ENCODE data around the gene ACTMAP. TPM values are rescaled to one million over a fixed set of nuclear protein-coding genes. Genes with fewer than 3 reads are reported as not detected.

ACTMAP gene
- total RNA-seq, 1 donor from 2014 or later = 0.31 TPM

GRCh38 chr19:40693150-40693788 is 57.0 kb downstream of the ACTMAP start:
- DNase-seq = no peak

DNA sequence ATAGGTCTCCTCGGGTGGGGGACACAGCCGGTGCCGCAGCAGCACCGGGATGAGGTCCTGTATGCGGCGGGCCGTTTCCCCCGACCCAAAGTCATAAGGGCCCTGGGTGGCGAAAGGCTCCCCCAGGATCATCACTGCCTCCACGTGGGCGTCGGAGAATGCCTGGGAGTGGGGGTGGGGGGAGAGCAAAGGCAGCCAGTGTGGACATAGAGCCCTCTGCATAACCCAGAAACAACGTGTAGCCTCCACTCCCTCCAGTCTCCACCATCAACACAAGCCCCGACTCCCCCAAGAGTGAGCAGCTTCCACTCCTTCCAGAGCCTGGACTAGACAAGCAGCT is 58.1 kb downstream of the ACTMAP start:
- no peak for DNase-seq

DNA sequence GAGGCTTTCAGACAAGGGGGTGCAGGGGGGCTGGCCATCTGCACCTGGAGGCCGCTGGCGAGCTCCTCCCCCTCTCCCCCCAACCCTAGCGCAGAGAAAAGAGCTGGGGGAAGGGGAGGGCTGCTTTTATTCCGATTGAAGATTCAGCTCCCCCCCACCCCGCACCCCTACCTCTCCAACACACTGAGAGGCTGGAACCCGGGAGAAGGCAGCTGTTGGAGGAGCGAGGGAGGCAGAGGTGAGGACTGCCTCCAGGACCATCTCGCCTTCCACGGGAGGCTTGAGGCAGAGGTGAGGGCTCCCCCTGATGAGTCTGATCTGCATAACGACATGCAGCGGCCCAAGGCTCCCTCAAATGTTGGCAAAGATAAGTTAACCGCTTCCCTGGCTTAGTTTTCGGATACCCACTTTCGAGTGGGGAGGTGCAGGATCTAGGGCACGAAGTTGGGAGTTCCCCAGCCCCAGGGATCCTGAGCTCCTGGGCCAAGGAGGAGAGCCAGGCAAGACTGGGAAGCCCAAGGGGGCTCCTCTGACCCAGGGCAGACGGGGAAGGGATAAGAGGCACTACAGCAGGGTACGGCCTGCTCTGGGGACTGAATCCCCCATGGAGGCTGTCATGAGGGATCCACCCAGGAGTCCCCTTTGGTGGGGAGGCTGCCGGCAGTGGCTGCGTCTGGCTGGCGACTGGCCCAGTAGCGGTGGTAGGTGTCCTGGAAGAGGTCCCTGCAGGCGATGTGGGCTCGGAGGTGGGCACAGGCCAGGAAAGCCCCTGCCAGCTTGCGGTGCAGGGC is 58.7 kb downstream of the ACTMAP start:
- no peak for DNase-seq

Small RNAs within 50 kb of the gene (small RNA-seq; reads per million reads assigned to genes)
- gene RNU6-195P = not detected

Other genes starting within 250 kb of the ACTMAP start
- 4.1 TPM for gene SHKBP1, start 173.6 kb downstream of the ACTMAP start, total RNA-seq
- gene LTBP4, start 149.1 kb downstream of the ACTMAP start, total RNA-seq = 18.9 TPM
- gene NUMBL, start 59.8 kb downstream of the ACTMAP start, total RNA-seq = 18.2 TPM
- gene COQ8B, start 33.6 kb downstream of the ACTMAP start, total RNA-seq = 28.2 TPM
- 10.0 TPM for gene ITPKC, start 33.4 kb downstream of the ACTMAP start, total RNA-seq
- 17.0 TPM for gene SNRPA, start 726 bp upstream of the ACTMAP start, total RNA-seq
- gene MIA, start 25.0 kb upstream of the ACTMAP start, total RNA-seq = not detected
- gene RAB4B, start 27.8 kb upstream of the ACTMAP start, total RNA-seq = 8.6 TPM
- 46.9 TPM for gene EGLN2, start 48.7 kb upstream of the ACTMAP start, total RNA-seq
- not detected for gene CYP2A6, start 100.0 kb upstream of the ACTMAP start, total RNA-seq
- 0.78 TPM for gene CYP2A7, start 131.8 kb upstream of the ACTMAP start, total RNA-seq
- not detected for gene CYP2B6, start 240.8 kb upstream of the ACTMAP start, total RNA-seq

Data from occipital lobe (tissue), 3 donors.